NCI-H1417 treated with DMSO at 0.1 percent for 48 hours (cell line): ENCODE measurements around the gene TMEM144.

Experiments
- DNase-seq: peaks from one replicate; lab custom pipeline; 2025; lab: John Stamatoyannopoulos, UW

TMEM144 gene

DNA sequence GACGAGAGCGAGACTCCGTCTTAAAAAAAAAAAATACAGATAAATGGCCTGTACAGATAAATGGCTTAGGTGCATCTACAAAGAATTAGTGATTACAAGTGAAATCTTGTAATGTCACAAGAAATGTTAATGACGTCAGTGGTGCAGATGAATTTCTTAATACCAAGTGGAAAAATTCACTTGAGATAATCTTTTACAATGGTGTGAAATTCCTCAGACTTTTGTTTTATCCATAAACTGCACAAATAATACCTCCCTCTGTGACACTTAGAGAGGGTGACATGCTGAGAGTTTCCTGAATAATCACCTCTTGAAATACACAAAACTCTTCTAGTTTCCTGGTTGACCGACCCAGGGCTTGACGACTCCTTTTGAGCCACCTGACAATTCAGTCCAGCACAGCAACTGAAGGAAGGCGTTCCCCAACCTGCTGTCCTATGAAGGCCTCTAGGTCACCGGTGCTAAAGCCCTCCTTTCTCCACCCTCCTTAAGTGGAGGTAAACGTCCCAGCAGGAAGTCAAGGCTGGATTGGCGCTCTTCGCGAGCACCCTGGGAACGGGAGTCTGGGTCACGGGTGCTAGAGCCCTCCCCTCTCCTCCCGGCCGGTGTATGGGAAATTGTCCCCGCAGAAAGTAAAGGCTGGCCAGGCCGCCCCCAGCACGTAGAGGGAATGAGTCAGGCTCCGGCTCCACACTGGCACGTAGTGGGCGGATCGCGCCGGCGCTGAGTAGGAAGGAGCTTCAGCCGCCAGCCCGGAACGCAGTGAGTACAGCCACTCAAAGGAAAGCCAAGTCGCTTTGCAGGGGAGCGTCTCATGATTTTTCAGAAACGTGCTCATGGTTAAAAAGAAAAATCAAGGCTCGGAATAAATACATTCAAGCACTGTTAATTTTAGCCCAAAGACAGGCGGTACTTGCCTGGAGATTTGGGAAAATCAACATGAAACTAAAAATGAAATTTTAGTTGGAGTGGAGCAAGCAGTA lies at the start of gene TMEM144:
TSS of gene TMEM144 (plus strand) at position 662 of the 983 bp plus-strand sequence. CDS start 2,182 bp downstream, outside the sequence.
- peak; percentile 4 for DNase-seq

DNA sequence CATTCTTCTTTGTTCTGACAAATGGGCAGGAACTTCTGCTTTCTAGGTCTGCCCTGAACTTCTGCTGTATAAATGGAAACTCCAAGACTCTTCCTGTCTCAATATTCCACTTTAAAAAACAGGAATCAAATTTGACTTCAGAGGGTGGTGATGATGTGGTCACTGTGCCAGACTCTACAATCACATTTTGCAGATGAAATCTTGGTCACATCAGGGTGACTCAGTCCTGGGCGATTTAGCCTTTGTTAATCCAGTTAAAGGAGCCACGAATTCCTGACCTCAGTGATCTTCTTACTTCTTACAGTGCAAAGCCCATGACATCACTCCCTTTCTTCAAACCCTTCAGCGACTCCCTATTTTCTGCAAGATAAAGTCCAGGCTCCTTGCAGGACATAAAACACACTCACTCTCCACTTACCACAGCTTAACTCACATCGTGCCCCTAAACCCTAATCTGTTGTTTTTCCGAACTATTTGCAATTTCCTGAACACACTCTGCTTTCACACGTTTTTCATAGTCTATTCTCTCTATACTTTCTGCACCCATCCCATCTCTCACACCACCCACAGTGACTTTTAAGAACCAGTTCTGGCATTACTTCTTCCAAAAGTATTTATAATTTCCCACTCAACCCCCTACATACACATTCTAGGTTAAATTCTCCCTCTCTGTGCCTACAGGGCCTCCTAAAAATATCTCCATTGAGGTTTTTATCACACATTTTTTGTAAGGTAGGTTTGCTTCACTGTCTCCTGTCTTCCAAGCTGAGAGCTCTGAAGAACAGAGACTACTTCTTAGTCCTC lies 48.5 kb upstream of the TMEM144 start:
- no peak for DNase-seq

DNA sequence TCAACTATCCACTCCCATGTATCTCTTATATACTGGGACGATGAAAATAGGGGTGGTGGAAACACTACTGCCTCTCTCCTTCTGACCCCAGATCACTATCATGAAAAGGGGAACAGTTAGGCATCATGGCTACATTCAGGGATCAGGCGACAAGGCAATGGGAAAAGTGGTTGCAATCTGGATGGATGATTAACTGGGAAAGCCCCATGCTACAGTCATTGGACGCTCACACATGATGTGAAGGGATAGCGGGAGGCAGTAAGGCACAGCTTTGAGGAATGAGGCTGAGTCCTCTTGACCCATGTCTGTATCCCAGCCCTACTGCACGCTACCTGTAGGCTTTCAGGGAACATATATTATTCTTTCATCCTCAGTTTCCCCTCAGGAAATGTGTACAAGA lies 47.7 kb upstream of the TMEM144 start:
- DNase-seq = no peak

DNA sequence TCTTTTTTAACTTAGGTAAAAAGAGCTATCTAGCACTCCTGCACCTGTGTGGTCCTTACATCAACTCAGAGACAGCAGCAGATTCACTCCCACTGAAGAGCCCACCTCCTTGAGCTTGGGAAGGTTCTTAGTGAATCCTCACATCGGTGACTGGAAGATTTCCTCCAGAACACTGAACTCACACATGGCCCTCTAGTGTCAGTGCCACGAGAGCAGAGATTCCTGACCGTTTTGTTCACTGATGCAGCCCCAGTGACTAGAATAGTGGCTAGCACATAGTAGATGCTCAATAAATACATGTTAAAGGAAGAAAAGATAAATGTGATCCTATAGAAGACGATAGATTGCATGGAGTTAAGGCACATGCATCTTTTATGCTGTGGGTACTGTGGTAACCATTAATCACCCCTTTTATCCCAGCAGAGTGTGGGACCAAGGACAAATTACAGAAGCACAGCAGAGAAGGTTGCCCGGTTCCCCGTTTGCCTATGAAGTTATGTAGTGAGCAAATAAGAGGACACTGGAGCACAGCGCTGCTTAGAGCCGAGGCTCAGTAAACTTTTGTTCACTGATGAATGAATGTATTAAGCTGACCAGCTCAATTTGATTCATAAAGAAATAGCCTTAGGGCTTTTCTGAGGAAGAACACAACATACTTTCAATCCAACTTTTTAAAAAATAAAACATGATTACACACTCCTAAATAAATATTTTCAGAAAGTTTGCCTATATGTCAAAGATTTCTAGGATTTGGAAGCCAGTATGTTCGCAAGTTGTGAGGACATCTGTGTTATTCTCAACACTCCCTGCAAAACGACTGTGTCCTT lies 46.1 kb upstream of the TMEM144 start:
- no peak for DNase-seq

DNA sequence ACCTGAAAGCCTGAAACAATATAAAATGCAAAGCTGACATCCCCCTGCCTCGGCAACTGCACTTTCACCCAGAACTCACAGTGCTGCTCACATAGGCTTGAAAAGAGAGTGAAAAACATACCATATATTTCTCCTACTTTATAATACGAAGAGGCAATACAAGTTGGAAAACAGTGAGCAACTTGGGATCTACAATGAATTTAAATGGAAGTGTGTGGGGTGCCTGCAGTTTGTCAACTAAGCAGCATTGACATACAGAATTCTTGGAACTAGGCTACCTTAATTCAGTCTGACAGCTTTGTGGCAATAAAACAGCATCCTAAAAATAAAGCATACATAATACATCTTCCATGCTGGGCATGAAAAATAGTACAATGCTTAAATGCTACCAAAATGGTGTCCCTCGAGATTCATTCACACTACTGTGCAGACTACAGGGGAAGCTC lies 45.5 kb upstream of the TMEM144 start:
- DNase-seq = no peak

DNA sequence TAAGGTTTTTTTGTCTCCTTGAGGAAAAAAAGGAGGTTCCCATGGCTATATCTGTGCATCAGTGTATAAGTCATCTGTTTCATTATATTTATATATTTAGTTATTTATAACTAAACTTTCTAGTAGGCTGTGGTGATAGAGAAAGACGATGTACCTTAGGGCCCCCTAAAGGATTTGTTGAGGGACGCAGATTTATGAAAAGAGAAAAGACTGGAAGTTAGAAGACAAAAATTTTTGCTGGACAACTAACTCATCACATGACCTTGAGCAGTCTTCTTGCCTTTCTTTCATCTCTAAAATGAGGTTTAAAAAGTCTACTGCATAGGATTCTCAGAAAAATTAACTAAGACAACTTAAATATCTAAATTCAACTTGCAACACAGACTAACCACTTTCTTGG lies 43.6 kb upstream of the TMEM144 start:
- DNase-seq = no peak

DNA sequence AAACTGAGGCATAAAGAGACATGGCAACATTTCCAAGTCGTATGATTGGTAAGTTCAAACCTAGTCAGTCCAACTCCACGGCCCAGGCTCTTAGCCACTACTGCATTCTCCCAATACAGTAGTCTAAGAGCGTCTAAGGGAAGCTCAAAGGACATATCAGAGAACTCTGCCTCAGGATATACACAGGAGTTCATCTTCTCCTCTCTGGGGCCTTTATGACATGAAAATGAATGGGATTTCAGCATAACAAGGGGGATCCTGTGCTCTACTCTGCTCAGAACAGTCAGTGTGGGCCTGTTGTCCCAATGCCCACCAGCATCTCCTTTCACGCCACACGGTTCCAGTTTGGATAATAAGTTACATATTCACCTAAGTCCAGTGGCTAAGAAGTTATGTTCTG lies 41.7 kb upstream of the TMEM144 start:
- DNase-seq = no peak

DNA sequence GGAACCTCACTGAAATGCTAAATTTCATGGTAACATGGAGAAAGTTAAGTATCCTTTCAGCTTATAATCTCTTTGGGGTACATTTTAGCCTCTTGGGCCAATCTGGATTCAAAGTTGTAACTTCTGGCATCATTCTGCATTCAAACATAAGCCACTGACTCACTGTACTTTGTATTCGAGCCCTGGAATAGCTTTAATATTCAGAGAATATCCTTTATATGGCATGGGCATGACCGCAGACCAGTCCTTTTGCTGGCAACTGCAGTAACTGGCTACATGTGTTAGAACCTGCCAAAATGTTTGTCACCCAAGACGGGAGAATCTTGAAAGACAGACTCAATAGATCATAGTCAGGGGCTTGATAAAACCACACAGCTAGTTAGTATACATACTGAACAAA lies 40.8 kb upstream of the TMEM144 start:
- DNase-seq = no peak

DNA sequence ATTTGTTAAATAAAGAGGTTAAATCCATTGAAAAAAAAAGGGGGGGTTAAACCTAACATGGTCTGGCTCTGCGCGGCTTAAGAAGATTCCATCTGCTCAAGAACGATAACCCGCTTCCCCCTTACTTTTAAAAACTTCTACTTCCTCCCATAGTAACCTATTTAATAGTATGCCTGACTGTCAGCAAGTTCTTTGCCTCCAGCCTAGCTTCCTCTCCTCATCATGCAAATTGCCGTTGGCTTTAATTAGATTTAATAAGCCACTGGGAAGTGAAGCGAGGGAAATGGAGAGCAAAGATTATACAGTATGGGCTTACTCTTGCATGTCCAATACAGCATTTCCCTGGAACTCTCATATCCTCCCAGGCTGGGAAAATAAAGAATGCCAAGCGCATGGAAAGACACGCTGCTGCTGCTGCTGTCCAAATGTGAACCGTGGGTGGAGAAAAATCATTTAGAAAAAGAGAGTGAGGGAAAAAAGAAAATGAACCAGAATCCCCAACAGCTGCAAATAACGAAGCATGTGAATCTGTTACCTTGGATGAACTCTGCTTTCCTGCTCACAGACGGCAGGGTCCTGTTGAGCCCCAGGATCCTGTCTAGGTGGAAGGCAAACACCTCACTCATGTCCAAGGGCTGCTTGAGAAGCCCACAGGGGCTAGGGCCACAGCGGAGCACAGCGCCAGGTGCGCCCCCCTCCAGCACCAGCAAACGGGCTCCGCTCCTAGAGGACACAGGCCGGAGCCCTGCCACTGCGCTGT lies 40.2 kb upstream of the TMEM144 start:
- DNase-seq = no peak

DNA sequence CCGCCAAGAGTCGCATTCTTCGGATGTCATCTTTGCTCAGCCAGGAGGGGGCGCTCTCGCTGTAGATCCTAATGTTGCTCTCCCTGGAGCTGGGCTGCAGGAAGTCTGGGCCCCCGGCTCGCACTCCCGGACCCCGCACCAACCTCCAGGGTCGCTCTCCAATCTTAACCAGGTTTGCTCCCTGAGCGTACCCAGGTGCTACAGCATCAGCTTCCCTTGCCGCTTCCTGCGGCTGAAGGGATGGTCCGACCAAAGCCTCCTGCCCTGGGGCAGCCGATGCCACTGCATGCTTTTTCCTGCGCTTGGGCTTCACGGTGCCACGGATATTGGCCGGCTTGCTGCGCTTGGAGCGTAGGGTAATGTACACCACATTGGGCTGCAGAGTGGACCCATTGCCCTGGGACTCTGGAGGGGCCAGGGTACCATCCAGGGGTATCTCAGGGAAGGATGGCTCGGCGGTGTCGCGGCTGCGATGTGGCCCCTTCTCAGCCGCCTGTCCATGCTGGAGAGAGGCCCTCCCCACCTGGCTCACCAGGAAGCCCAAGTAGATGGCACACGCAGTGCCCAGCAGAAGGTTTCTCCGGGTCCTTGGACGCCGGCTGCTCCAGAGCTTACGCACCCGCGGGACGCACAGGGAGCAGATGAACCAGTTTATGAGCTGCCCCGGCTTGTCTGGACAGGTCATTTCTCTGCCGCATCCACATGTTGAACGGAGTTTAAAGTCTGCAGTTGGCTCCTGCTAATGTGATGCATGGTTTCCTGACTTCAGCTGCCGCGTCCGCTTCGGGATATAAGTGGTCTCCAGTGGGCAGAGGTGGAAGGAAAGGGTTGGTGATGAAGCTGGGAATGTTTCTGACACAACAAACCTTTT lies 39.4 kb upstream of the TMEM144 start:
- no peak for DNase-seq

DNA sequence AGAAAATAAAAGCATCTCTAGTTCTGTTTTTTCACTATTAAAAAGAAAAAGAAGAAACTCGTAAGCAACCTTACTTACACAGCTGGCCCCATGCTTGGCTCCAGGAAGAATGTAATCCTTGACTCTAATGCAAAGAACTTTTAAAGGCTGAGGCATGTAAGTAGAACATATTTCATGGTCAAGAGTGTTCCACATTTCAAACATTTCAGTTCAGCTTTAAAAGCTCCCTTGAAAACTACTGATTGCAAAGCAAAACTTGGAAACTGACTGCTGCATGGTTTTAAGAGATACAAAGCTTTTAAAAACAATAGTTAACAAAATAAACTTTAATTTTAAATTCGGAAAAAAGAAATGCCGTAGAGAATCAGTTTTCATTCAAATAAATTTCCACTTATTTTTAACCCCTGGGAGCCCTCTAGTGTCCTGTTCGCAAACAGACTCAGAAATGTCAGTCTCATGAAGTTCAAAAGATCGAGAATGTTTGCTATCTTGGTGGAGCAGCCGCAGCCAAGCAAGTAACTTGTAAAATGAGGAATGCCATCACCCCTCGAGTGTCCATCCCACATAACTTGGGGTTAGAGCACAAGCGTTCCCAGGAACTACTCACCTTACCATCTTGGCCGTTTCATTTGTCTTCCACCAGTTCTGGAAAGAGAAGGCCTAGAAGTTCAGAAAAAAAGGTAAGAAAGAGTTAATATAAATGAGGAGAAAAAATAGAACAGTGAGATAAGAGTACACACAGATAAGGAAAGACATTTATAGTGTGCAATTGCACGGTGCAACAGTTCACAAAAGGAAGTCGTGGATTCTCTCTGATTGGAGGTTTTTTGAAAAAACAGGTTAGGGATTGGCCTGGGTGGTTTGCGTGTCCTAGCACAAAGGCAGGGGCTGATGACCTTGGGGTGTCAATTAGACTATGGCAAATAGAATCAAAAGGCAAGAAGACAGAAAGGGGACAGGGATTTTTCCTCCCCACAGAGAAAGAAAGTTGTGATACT lies 37.7 kb upstream of the TMEM144 start, which contains the start of gene GASK1B:
TSS of gene GASK1B (minus strand) at position 765 of the 998 bp plus-strand sequence. CDS start 1,650 bp downstream, outside the sequence.
- DNase-seq = no peak

DNA sequence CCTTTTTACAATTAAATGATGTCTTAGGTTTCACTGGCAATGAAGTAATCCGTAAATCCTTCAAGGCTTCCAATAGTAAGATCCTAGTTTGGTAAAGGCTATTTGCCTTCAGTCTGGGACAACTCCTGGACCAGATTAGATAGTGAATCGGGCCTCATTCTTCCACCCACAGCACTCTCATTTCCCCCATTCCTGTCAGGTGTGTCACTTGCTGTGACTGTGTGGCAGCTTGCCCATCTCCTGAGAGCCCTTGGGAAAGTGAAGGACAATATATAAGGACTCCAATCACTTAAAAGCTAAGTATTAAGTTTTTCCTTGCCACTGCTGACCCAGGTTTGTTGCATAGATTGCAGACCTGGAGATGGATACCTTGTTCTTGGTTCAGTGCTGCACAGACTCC lies 34.2 kb upstream of the TMEM144 start:
- no peak for DNase-seq

DNA sequence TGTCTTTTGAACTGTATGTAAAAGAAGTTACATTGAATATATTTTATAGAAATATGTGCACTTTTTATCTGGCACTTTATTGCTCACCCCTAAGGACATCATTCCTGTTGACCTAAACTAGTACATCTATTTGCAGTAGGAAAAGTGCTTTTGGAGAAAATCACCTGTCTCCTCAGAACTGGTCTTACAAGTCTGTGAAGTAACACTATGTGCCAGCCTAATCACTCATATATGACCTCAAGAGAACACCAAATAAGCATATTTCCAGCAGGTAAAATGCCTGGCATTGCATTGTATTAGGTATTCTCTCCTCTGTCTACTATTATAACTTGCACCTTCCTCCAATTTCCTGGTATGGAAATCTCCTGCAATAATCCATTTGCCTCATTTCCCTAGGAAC lies 33.5 kb upstream of the TMEM144 start:
- no peak for DNase-seq

DNA sequence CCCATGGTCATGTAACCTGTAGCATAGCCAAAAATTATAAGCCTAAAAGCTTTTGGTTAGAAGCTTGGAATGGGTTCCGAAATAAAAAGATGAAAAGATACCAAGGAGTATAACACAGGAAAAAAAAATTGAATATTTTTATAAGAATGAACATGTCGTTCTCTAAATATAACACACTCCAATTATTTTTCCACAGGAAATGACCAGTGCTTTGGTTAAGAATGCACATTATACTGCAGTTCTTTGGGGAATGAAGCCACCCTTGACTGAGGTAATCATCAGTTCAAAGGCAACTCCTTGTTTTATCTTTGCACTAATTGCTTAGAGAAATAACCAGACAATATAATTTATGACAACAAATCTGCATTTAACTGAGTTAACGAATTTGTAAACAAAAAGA lies 30.8 kb upstream of the TMEM144 start:
- no peak for DNase-seq

DNA sequence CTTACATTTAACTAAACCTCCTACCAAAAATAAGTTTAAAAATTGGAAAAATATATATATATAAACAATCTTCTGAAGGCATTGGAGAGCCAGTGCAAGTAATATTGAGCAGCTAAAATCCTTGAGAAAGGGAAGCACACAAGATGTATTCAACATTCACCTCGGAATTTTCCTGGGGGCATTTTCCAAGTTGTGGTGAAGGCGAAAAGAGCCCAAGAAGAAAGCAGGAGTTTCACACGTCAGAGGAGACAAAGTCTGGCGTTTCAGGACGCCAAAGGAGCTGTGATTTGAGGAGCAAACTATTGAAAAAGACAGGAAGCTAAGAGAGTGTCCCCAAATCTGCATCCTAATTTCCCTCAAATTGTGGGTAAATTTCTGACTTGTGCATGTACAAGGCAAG lies 28.4 kb upstream of the TMEM144 start:
- no peak for DNase-seq

DNA sequence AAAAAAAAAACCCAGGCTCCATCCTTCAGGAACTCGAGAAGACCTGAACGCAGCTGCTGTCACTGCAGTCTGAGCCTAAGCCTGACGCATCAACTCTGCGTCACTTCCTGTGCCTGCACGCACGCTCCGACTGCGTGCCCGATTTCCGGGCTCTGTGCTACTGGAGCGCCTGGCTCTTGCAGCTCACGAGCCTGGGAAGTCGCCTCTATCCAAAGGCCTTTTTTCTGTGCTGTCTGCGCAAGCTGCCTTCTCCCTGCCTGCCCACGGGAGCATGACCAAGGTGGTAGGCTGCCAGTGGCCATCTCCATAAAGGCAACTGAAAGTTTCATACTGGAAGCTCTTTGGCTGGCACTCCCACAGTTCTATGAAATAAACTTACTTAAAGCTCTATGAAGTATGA lies 27.6 kb upstream of the TMEM144 start:
- DNase-seq = no peak

DNA sequence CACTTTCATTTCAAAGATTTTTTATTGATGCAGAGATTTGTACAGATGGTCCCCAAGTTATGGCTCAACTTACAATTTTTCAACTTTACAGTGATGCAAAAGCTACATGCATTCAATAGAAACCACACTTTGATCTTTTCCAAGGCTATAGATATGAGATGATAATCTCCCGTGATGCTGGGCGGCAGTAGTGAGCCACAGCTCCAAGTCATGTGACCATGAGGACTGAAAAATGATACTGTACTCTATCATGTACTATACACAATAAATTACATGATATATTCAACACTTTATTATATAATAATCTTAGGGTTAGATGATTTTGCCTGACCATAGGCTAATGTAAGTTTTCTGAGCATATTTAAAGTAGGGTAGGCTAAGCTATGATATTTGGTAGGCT lies 23.5 kb upstream of the TMEM144 start:
- DNase-seq = no peak

DNA sequence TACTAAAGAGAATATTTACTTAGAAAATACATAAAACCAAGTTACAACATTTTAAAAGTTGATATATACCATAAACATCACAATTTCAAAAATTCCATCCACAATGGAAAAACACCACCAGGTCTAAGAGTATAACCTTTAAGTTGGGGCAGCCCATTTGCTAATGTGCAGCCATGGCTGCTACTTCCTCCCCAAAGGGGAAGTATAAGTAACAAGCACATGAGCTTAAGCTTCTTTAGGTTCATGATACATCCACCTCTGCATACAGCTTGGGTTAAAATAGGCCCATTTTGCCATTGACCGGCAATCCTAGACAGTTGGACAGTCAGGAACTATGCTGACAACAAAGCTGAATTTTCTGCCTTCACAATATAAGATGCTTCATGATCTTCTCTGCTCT lies 20.9 kb upstream of the TMEM144 start:
- DNase-seq = no peak

DNA sequence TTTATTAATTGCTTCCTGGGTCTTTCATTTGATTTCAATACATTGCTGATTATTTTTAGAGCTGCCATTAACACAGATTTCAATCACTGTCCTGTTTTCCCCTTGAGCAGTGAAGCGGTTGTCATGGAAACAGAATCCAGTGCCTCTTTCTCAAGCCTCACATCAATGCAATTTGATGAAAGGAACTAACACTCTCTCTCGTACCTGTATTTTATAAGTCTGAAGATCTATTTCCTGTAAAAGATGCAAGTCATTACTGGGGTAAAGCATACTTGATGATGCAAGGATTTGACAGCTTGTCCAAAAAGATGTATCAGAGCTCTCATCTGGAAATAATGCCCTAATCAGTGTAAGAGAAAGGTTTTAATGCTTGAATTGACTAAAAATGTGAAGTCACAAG lies 19.6 kb upstream of the TMEM144 start:
- no peak for DNase-seq
